Activated CD4-positive, alpha-beta T cell treated with anti-CD3 and anti-CD28 coated beads for 48 hours (primary cell): ENCODE data around the gene NPC2.
"Not testable (repeated sequence)": the region's sequence is repeated elsewhere in the genome, so short reads cannot be mapped to it uniquely, and the experiment has no call there.

Experiments
- DNase-seq: peaks from one replicate; pipeline ENCODE4 v3.0.0-alpha.2; 2020

NPC2 gene

GRCh38 chr14:74492776-74493342, at the start of gene NPC2:
NPC2 (minus strand) TSS chr14:74493305; CDS start chr14:74493274, 31 bp downstream.
- DNase-seq = no peak

- no peak for DNase-seq
Observed at GRCh38 chr14:74542056-74542685, 49.1 kb upstream of the NPC2 start.

- DNase-seq = no peak
Observed at GRCh38 chr14:74541225-74541624, 48.1 kb upstream of the NPC2 start.

- DNase-seq = no peak
Observed at GRCh38 chr14:74539503-74539902, 46.4 kb upstream of the NPC2 start.

GRCh38 chr14:74538411-74539391, 45.6 kb upstream of the NPC2 start:
- no peak for DNase-seq

- DNase-seq = not testable (repeated sequence)
Observed at GRCh38 chr14:74536336-74536735, 43.2 kb upstream of the NPC2 start.

GRCh38 chr14:74535756-74536325, 42.7 kb upstream of the NPC2 start:
- DNase-seq = no peak

GRCh38 chr14:74533576-74533975, 40.5 kb upstream of the NPC2 start:
- no peak for DNase-seq

- no peak for DNase-seq
Observed at GRCh38 chr14:74532246-74532645, 39.1 kb upstream of the NPC2 start.

GRCh38 chr14:74531467-74531866, 38.4 kb upstream of the NPC2 start:
- DNase-seq = no peak

GRCh38 chr14:74531006-74531405, 37.9 kb upstream of the NPC2 start:
- DNase-seq = no peak

- no peak for DNase-seq
Observed at GRCh38 chr14:74528886-74529285, 35.8 kb upstream of the NPC2 start.

GRCh38 chr14:74528406-74528805, 35.3 kb upstream of the NPC2 start:
- no peak for DNase-seq

GRCh38 chr14:74527736-74528280, 34.7 kb upstream of the NPC2 start:
- no peak for DNase-seq

- no peak for DNase-seq
Observed at GRCh38 chr14:74526854-74527585, 33.9 kb upstream of the NPC2 start.

- DNase-seq = no peak
Observed at GRCh38 chr14:74525361-74525851, 32.3 kb upstream of the NPC2 start.

- DNase-seq = no peak
Observed at GRCh38 chr14:74524812-74525135, 31.7 kb upstream of the NPC2 start.

- DNase-seq = no peak
Observed at GRCh38 chr14:74524076-74524811, 31.1 kb upstream of the NPC2 start.

- no peak for DNase-seq
Observed at GRCh38 chr14:74522740-74523139, 29.6 kb upstream of the NPC2 start.

GRCh38 chr14:74521756-74522155, 28.7 kb upstream of the NPC2 start:
- DNase-seq = no peak

GRCh38 chr14:74519316-74520074, 26.4 kb upstream of the NPC2 start:
- DNase-seq = no peak
